K562 (cell line): ENCODE data around the gene PHF20. TPM values are rescaled to one million over a fixed set of nuclear protein-coding genes. Genes with fewer than 3 reads are reported as not detected.

ENCODE experiments used
- ATAC-seq: fragments of 200-7000 bp; cut with Tn5 transposase; 3 replicates; pipeline ENCODE4 v1.9.1; 2020; ENCODE audit warnings: moderate library complexity
- BruUV-seq: library from RNA; stranded (reverse); fragments of 400-500 nt; replicated peaks from 2 replicates; lab custom pipeline; 2021; lab: Mats Ljungman, UMichigan
- CTCF ChIA-PET: fragments of 300-600 bp; formaldehyde crosslinking; extraction: SDS; loops from one replicate; lab custom pipeline; 2021; ENCODE audit warnings: low intra/inter-chr PET ratio; lab: Yijun Ruan, JAX
- POLR2A ChIA-PET: fragments of 300-600, 350-650 bp; sonication (Branson Sonifier 250); formaldehyde crosslinking; extraction: SDS; loops from one replicate; lab custom pipeline; 2021; ENCODE audit warnings: antibody characterized with exemption, inconsistent platforms; lab: Yijun Ruan, JAX
- DNase-seq, 4 experiments: peaks; one replicate each; pipeline versions ENCODE4 v3.0.0 to v3.0.0-alpha.2; 2011 to 2018; ENCODE audit warnings: low spot score in 3 of 4, mixed read lengths in 3 of 4; ENCODE audit errors: extremely low read depth in 1 of 4
- FAIRE-seq: peaks from 2 replicates; lab custom pipeline; 2011; peaks lifted over from hg19 to GRCh38; lab: Jason Lieb, UNC
- H2AFZ ChIP-seq: 2 replicates; pipeline ENCODE4 v1.6.0; 2011; ENCODE audit warnings: low read depth, low read length, control low read depth, inconsistent platforms
- H3K27ac ChIP-seq: fragments of 200-600 bp; 3 replicates; pipeline ENCODE4 v1.8.0; 2011; ENCODE audit warnings: low read depth, mild to moderate bottlenecking, control low read depth, inconsistent platforms, low read length, moderate library complexity, mixed read lengths; ENCODE audit errors: extremely low read depth
- H3K27me3 ChIP-seq, 2 experiments: fragments of 300-600 bp in 1 of 2; 2 replicates in 1 of 2; 3 replicates in 1 of 2; pipeline versions ENCODE4 v1.6.0 to v1.8.0; 2011; ENCODE audit warnings: inconsistent platforms in 2 of 2, low read length in 2 of 2, mild to moderate bottlenecking in 1 of 2, mixed read lengths in 1 of 2, moderate library complexity in 1 of 2; ENCODE audit not compliant: control insufficient read depth in 2 of 2, insufficient read depth in 2 of 2
- H3K36me3 ChIP-seq: fragments of 300-600 bp; 3 replicates; pipeline ENCODE4 v1.8.0; 2011; ENCODE audit warnings: mild to moderate bottlenecking, low read length, inconsistent platforms; ENCODE audit not compliant: control insufficient read depth, insufficient read depth
- H3K4me1 ChIP-seq, 2 experiments: fragments of 200-600 bp in 1 of 2; replicated peaks in 1 of 2; 2 replicates in 1 of 2; 3 replicates in 1 of 2; pipeline versions ENCODE4 v1.5.1 to v1.8.0; 2011; ENCODE audit warnings: inconsistent platforms in 2 of 2, low read length in 2 of 2, mild to moderate bottlenecking in 1 of 2, mixed read lengths in 1 of 2, moderate library complexity in 1 of 2; ENCODE audit not compliant: control insufficient read depth in 2 of 2, insufficient read depth in 2 of 2
- H3K4me2 ChIP-seq: 2 replicates; pipeline ENCODE4 v1.6.1; 2011; ENCODE audit warnings: low read length, control low read depth, inconsistent platforms, mixed read lengths; ENCODE audit not compliant: insufficient read depth
- H3K4me3 ChIP-seq: fragments of 200-600 bp; sonication (generic), shearing (Covaris generic); 2 replicates; pipeline ENCODE4 v1.5.1; 2016; ENCODE audit warnings: control low read depth, inconsistent platforms
- H3K79me2 ChIP-seq: fragments of 200-600 bp; 3 replicates; pipeline ENCODE4 v1.8.0; 2011; ENCODE audit warnings: low read length, inconsistent platforms; ENCODE audit not compliant: control insufficient read depth, insufficient read depth
- H3K9ac ChIP-seq, 2 experiments: 2 replicates each; pipeline versions ENCODE4 v1.6.0 to v1.6.1; 2011; ENCODE audit warnings: low read depth in 2 of 2, low read length in 2 of 2, control low read depth in 1 of 2, inconsistent platforms in 1 of 2, mild to moderate bottlenecking in 1 of 2, mixed read lengths in 1 of 2; ENCODE audit not compliant: insufficient read depth in 1 of 2
- H3K9me1 ChIP-seq: one replicate; pipeline ENCODE4 v1.6.0; 2011; ENCODE audit warnings: inconsistent platforms, mild to moderate bottlenecking, low read length, moderate library complexity; ENCODE audit not compliant: control insufficient read depth, insufficient read depth
- H3K9me3 ChIP-seq: replicated peaks from 2 replicates; pipeline ENCODE4 v1.5.1; 2011; ENCODE audit warnings: low read depth, low read length, inconsistent platforms; ENCODE audit not compliant: control insufficient read depth, insufficient read depth
- H4K20me1 ChIP-seq: replicated peaks from 2 replicates; pipeline ENCODE4 v1.6.1; 2011; ENCODE audit warnings: low read length, inconsistent platforms, mixed read lengths; ENCODE audit not compliant: control insufficient read depth, insufficient read depth
- RAD21 ChIP-seq, 2 experiments: fragments of 250-450 bp in 1 of 2; fragments of 450-650 bp in 1 of 2; sonication (Bioruptor Pico) in 1 of 2; formaldehyde crosslinking in 1 of 2; IDR thresholded peaks in 1 of 2; conservative IDR thresholded peaks in 1 of 2; 2 replicates each; pipeline versions ENCODE4 v1.4.0 to v1.8.0; 2020 to 2022; ENCODE audit warnings: mild to moderate bottlenecking in 2 of 2, moderate library complexity in 1 of 2
- REST ChIP-seq, 2 experiments: fragments of 450-650 bp; formaldehyde crosslinking in 1 of 2; IDR thresholded peaks; 2 replicates each; pipeline versions ENCODE4 v1.4.0 to v1.6.1; 2014 to 2020; ENCODE audit warnings: mild to moderate bottlenecking in 2 of 2, borderline replicate concordance in 1 of 2, low read depth in 1 of 2
- TFAP4 ChIP-seq: sonication (generic); formaldehyde crosslinking; IDR thresholded peaks from 2 replicates; pipeline ENCODE4 v1.8.0; 2022; ENCODE audit warnings: missing genetic modification reagents, mild to moderate bottlenecking, moderate library complexity, borderline replicate concordance
- ZMIZ1 ChIP-seq, 2 experiments: fragments of 150-350 bp in 1 of 2; IDR thresholded peaks; 2 replicates each; pipeline ENCODE4 v1.6.1; 2012 to 2016; ENCODE audit warnings: low read depth in 2 of 2, low read length in 2 of 2, mild to moderate bottlenecking in 1 of 2, moderate library complexity in 1 of 2
- ZNF384 ChIP-seq: IDR thresholded peaks from 2 replicates; pipeline ENCODE4 v1.6.1; 2012; ENCODE audit warnings: low read depth, low read length, improper control_type of control experiment
- WGBS: fragments of 100-300 bp; shearing (Covaris generic); methylation state at CpG from one replicate; pipeline ENCODE4 v1.1.6; 2016; ENCODE audit warnings: low coverage, mixed read lengths; ENCODE audit not compliant: insufficient coverage; ENCODE audit errors: missing lambda C conversion rate; 5-methylcytosine and 5-hydroxymethylcytosine counted together
- in situ Hi-C: fragments of 300-500 bp; cut with MboI; formaldehyde crosslinking; loops from 4 replicates; pipeline ENCODE4 v1.15.0; 2018; ENCODE audit warnings: inconsistent platforms, mixed read lengths
- intact Hi-C: fragments of 100-400 bp; cut with micrococcal nuclease; formaldehyde crosslinking; loops from 2 replicates; pipeline ENCODE4 v1.14.2; 2022
- polyA plus RNA-seq, 8 experiments: library from polyadenylated mRNA; depleted of rRNA in 4 of 8; stranded (reverse) in 5 of 8; unstranded in 3 of 8; fragments of >200 nt; fragmentation: Nextera tagmentation in 2 of 8; fragmentation: Illumina TruSeq in 1 of 8; extraction: Ambion mirVana in 2 of 8; extraction: Trizol in 1 of 8; gene quantifications; 2 replicates each; pipeline versions ENCODE4 v1.2.1 to v1.2.3, GENCODE V29; 2011 to 2014; ENCODE audit warnings: inconsistent platforms in 1 of 8, missing spikeins in 1 of 8
- total RNA-seq, 7 experiments: library from RNA; depleted of rRNA in 6 of 7; stranded (reverse); fragments of >200 nt in 6 of 7; fragmentation: Illumina TruSeq in 2 of 7; extraction: Trizol in 2 of 7; gene quantifications; 2 replicates each; pipeline versions ENCODE4 v1.2.1 to v1.2.3, GENCODE V29; 2011 to 2021; ENCODE audit warnings: low replicate concordance in 1 of 7

Gene PHF20
- total and polyA plus RNA-seq, 9 of the 15 experiments (the other 6 are each of a cell fraction or from before 2014, with no cell fraction given), result 49.9 to 196 (median 70.7) TPM

- H3K4me2 ChIP-seq, result no peak overlapping the region; the same call in 1 of the 2 replicates
- ChIA-PET POLR2A (interaction anchor here (0.5 to 1.3 kb wide), 12 partner anchors 9 to 1240 kb away, joined by 3 to 7 read pairs (median 3); partner anchors contain the start of gene RBM39), CTCF (interaction anchor here (0.5 to 7.9 kb wide), 6 partner anchors 145 to 510 kb away, joined by 3 to 205 read pairs (median 6); no protein-coding TSS in a partner anchor)
- H3K79me2 ChIP-seq, result no peaks in the 10 kb centered on the region
- no peaks in the 10 kb centered on the region for H3K9me1 ChIP-seq
- DNase-seq (peak; percentile 79 to 86 (median 84)), ATAC-seq (peak; percentile 88), FAIRE-seq (peak; percentile 94)
- in situ Hi-C loops (loop anchor here (25.0 kb wide), 1 partner anchor 444 kb away; no protein-coding TSS in a partner anchor), intact Hi-C loops (loop anchor here (1.0 kb wide), 1 partner anchor 206 kb away; no protein-coding TSS in a partner anchor)
- H3K27ac ChIP-seq, result no peak overlapping the region
- no peak overlapping the region for H3K4me3 ChIP-seq
- H2AFZ ChIP-seq, result peak overlapping the region; percentile 30; the same call in 1 of the 2 replicates
- H3K36me3 ChIP-seq, result no peaks in the 10 kb centered on the region
- no TSS peak for BruUV-seq
- no peaks in the 10 kb centered on the region for H4K20me1 ChIP-seq
- H3K9ac ChIP-seq, result no peak overlapping the region
- WGBS, result 2% methylated on average over 5 of the region's 6 CpGs
- H3K9me3 ChIP-seq, result no peaks in the 10 kb centered on the region
- H3K4me1 ChIP-seq, result peaks cover 0 to 11% of the 10 kb centered on the region in 2 experiments; a peak in 4 of 5 replicates
- no peaks in the 10 kb centered on the region; a peak in 1 of 5 replicates for H3K27me3 ChIP-seq
- peak; percentile 59; the same call in 1 of the 2 replicates for TF ChIP-seq TFAP4
- TF ChIP-seq ZMIZ1 (IDR thresholded peaks at IDR 0.05; ENCODE audit: low read depth in 2 of 2, low read length in 2 of 2), result no peak
- TF ChIP-seq REST (IDR thresholded peaks at IDR 0.05; ENCODE audit: borderline replicate concordance), result peak; percentile 71; the same call in 1 of the 2 replicates
- TF ChIP-seq REST (CRISPR knock-in tag; IDR thresholded peaks at IDR 0.05; ENCODE audit: low read depth), result no peak
- peak; percentile 59 to 76 for TF ChIP-seq RAD21 (CRISPR knock-in tag; conservative IDR thresholded peaks at IDR 0.05 in 1 of 2, IDR thresholded peaks at IDR 0.05 in 1 of 2)
- TF ChIP-seq ZNF384, result peak; percentile 71
Observed at GRCh38 chr20:35992713-35993335, 221.0 kb downstream of the PHF20 start.
